Testis (tissue), 3 donors: ENCODE data around the gene TAS1R1. TPM values are rescaled to one million over a fixed set of nuclear protein-coding genes. Genes with fewer than 3 reads are reported as not detected.

Source experiments
- DNase-seq: peaks from one replicate; pipeline ENCODE4 v3.0.0-alpha.2; 2019
- H3K27ac ChIP-seq, 2 donors: fragments of 200-600 bp; sonication (generic); one replicate each; pipeline ENCODE4 v1.5.1; 2019
- H3K27me3 ChIP-seq: fragments of 200-600 bp; sonication (generic); one replicate; pipeline ENCODE4 v1.5.1; 2019
- H3K36me3 ChIP-seq: fragments of 200-600 bp; sonication (generic); one replicate; pipeline ENCODE4 v1.5.1; 2017; ENCODE audit warnings: low read depth; ENCODE audit errors: missing control alignments
- H3K4me1 ChIP-seq: fragments of 200-600 bp; sonication (generic); one replicate; pipeline ENCODE4 v1.5.1; 2019
- H3K4me3 ChIP-seq, 2 donors: fragments of 200-600 bp; sonication (generic); one replicate each; pipeline ENCODE4 v1.5.1; 2017 to 2019
- H3K9me3 ChIP-seq: fragments of 200-600 bp; sonication (generic); one replicate; pipeline ENCODE4 v1.5.1; 2017
- POLR2A ChIP-seq: fragments of 450-650 bp; IDR thresholded peaks from one replicate; pipeline ENCODE4 v1.6.1; 2017; ENCODE audit warnings: antibody characterized with exemption, mild to moderate bottlenecking, moderate library complexity
- WGBS, 2 donors: methylation state at CpG; one replicate each; pipeline ENCODE4 v1.1.5; 2018; 5-methylcytosine and 5-hydroxymethylcytosine counted together
- intact Hi-C: fragments of 100-400 bp; cut with DNase I; formaldehyde crosslinking; loops from one replicate; pipeline ENCODE4 v1.15.1; 2023; ENCODE audit warnings: low total_unique reads
- polyA plus RNA-seq: library from polyadenylated mRNA; stranded (reverse); fragments of 350-450 nt; fragmentation: Illumina TruSeq; extraction: RNeasy Lipid Tissue Mini Kit (QIAGEN cat#74804); gene quantifications from one replicate; pipeline ENCODE4 v1.2.3, GENCODE V29; 2014; ENCODE audit warnings: low read depth, low replicate concordance; ENCODE audit not compliant: insufficient read depth
- total RNA-seq, 2 donors: library from RNA; depleted of rRNA; stranded (reverse); fragments of >200 nt; gene quantifications; one replicate each; pipeline ENCODE4 v1.2.3, GENCODE V29; 2016
- TF ChIP-seq, protein P1 (sequence below), 3 experiments: fragments of 450-650 bp in 2 of 3; fragments of 200-600 bp in 1 of 3; sonication (generic) in 1 of 3; IDR thresholded peaks; one replicate each; pipeline ENCODE4 v1.5.1; 2016 to 2019; ENCODE audit warnings: antibody characterized with exemption in 3 of 3, mild to moderate bottlenecking in 2 of 3, moderate library complexity in 1 of 3

The TAS1R1 gene
- total and polyA plus RNA-seq, 3 donors from 2014 or later, result 5.1 to 5.6 (median 5.3) TPM

DNA sequence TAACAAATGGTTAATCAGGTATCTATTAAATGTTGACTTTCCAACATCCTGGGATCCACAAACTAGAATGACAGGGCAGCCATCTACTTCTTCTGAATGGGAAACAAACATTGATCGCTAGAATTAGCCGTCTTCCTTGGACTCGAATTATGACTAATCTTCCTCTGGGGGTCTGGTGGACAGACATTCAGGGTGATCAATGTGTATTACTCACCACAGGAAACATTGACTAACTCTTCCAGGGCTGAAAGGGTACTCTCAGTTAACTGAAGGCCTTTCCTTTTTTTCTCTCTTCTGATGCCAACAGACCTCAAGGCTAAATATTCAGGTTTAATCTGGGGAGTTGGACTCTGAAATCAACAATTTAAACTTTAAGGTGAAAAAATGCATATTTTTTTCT lies 10.3 kb upstream of the TAS1R1 start:
- H3K36me3 ChIP-seq, result no peaks in the 10 kb centered on the region
- 87 to 90% methylated on average over 3 of the region's 3 CpGs for WGBS, 2 donors

DNA sequence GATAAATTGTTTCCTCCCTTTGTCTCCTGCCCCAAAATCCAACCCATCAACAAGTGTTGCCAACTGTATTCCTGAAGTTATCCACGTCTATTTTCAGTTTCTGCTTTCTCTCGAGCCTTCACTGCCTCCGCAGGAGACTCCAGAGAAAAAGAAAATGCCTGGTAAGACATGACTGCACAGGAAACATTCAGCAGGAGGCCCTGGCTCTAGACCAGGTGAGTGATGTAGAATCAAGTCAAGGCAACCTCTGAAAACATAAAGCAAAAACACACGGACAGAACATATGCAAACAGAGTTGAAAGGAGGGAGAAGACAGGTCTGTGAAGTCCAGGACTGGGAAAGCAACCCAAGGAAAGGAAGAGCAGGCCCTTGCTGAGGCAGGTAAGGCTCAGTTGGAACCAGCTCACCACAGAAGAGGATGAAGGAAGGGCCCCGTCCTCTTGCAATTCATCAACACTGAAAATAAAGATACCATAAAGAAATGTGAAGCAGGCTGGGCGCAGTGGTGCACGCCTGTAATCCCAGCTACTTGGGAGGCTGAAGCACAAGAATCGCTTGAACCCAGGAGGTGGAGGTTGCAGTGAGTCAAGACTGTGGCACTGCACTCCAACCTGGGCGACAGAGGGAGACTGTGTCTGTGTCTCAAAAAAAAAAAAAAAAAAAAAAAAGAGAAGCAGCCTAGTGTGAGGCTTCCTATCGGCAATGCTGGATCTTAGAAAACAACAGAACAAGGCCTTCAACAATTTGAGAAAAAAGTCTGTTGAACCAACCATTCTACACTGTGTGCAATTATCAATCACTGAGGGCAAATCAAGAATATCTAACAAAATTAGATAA lies 9.6 kb upstream of the TAS1R1 start:
- H3K36me3 ChIP-seq, result no peaks in the 10 kb centered on the region
- no peak for DNase-seq
- intact Hi-C loops, result no loop called here

More for the DNA sequence above, 10.3 kb upstream of the TAS1R1 start:
- H3K27ac ChIP-seq, result no peak overlapping the region
- H3K9me3 ChIP-seq, result no peaks in the 10 kb centered on the region
- TF ChIP-seq, protein P1, sequence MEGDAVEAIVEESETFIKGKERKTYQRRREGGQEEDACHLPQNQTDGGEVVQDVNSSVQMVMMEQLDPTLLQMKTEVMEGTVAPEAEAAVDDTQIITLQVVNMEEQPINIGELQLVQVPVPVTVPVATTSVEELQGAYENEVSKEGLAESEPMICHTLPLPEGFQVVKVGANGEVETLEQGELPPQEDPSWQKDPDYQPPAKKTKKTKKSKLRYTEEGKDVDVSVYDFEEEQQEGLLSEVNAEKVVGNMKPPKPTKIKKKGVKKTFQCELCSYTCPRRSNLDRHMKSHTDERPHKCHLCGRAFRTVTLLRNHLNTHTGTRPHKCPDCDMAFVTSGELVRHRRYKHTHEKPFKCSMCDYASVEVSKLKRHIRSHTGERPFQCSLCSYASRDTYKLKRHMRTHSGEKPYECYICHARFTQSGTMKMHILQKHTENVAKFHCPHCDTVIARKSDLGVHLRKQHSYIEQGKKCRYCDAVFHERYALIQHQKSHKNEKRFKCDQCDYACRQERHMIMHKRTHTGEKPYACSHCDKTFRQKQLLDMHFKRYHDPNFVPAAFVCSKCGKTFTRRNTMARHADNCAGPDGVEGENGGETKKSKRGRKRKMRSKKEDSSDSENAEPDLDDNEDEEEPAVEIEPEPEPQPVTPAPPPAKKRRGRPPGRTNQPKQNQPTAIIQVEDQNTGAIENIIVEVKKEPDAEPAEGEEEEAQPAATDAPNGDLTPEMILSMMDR (IDR thresholded peaks at IDR 0.05), result no peak
- TF ChIP-seq POLR2A, result no peak
- intact Hi-C loops, result no loop called here
- DNase-seq, result no peak
- no peaks in the 10 kb centered on the region for H3K4me1 ChIP-seq
- H3K4me3 ChIP-seq, result no peak overlapping the region
- no peaks in the 10 kb centered on the region for H3K27me3 ChIP-seq

DNA sequence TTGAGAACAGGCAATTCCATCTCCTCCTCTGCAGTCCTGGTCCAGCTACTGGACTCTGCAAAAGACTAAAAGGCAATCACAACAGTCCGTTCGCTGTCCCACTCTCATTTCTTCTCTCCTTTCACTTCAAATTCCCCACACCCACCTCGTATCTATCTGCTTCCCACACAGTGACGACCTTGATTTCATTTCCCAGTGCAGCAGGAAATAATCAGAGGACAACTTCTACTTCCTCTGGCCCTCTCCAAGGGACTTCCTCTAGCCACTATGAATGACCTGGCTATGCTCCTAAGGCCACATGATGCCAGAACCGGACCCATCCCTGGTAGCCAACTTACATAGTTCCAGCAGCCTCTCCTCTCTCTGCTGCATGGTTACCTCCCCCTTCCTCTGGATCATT lies 8.8 kb upstream of the TAS1R1 start:
- intact Hi-C loops, result no loop called here
- Histone ChIP-seq H3K4me1 (no peaks in the 10 kb centered on the region), H3K9me3 (no peaks in the 10 kb centered on the region), H3K27ac (no peak overlapping the region), H3K36me3 (no peaks in the 10 kb centered on the region), H3K4me3 (no peak overlapping the region), H3K27me3 (no peaks in the 10 kb centered on the region)
- 49 to 53% methylated on average over 5 of the region's 5 CpGs for WGBS, 2 donors
- no peak for DNase-seq
- TF ChIP-seq, protein P1 (IDR thresholded peaks at IDR 0.05), result no peak
- TF ChIP-seq POLR2A, result no peak

More for the DNA sequence above, 9.6 kb upstream of the TAS1R1 start:
- Histone ChIP-seq H3K27ac (no peak overlapping the region), H3K27me3 (no peaks in the 10 kb centered on the region), H3K4me3 (no peak overlapping the region), H3K9me3 (no peaks in the 10 kb centered on the region), H3K4me1 (no peaks in the 10 kb centered on the region)
- no peak for TF ChIP-seq POLR2A
- 62 to 69% methylated on average over 10 of the region's 10 CpGs for whole genome bisulfite sequencing, 2 donors

DNA sequence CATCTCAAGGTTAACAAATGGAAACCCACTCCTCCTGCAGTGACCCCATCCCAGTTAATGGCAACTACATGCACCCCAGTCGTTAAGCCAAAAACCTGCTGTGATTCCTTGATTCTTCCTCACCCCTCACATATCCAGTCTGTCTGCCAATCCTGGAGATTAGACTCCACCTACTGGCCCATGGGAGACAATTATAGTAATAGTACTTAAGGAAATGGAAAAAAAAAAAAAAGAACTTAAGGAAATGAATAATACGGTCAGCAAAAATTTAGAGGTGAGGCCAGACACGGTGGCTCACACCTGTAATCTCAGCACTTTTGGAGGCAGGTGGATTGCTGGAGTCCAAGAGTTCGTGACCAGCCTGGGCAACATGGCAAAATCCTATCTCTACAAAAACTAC lies 7.8 kb upstream of the TAS1R1 start:
- intact Hi-C loops, result no loop called here
- no peaks in the 10 kb centered on the region for H3K36me3 ChIP-seq
- DNase-seq, result no peak
- no peaks in the 10 kb centered on the region for H3K9me3 ChIP-seq
- TF ChIP-seq POLR2A, result no peak
- TF ChIP-seq, protein P1 (IDR thresholded peaks at IDR 0.05), result no peak
- no peaks in the 10 kb centered on the region for H3K4me1 ChIP-seq
- 58 to 69% methylated on average over 4 of the region's 4 CpGs for WGBS, 2 donors
- no peak overlapping the region for H3K4me3 ChIP-seq
- no peak overlapping the region for H3K27ac ChIP-seq
- H3K27me3 ChIP-seq, result no peaks in the 10 kb centered on the region

DNA sequence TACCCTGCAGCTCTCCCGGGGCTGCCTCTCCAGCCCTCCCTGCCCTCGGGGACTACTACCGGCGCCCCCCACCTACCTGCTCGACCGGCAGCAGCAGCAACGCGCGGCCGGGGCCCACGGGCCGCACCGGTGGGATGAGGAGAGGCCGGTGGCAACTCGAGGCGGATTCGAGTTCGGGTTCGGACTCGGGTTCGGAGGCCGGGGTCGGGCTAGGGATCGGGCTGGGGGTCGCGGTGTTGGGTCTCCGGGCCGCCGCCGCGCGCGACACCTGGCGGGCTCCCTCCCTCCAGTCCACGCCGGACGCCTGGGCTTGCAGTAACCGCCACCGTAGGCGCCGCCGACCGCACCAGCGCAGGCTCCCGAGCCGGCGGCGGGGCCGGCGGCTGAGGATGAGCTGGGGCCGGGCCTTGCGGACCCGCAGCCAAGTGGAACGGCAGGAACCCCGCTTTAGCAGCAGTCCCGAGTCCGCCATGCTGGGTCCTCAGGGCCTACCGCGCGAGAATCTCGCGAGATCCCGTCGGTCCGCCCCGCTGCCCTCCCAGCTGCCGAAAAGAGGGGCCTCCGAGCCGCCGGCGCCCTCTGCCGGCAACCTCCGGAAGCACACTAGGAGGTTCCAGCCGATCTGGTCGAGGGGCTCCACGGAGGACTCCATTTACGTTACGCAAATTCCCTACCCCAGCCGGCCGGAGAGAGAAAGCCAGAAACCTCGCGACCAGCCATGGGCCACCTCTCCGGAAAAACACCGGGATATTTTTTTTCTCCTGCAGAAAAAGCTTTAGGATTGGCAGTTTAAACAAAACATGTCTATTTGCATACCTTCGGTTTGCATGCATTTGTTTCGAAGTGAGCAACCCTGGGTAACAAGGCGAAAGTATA lies 838 bp upstream of the TAS1R1 start, which contains the start of gene NOL9:
TSS of gene NOL9 (minus strand) at position 483 of the 876 bp plus-strand sequence. CDS start at position 472, 11 bp downstream.
- TF ChIP-seq, protein P1 (IDR thresholded peaks at IDR 0.05), result peak; percentile 94 to 99 (median 98)
- TF ChIP-seq POLR2A, result no peak
- peak within 1 kb of the TSS; percentile 96 to 97 for H3K4me3 ChIP-seq
- no peaks in the 10 kb centered on the region for H3K9me3 ChIP-seq
- H3K36me3 ChIP-seq, result no peaks in the 10 kb centered on the region
- H3K4me1 ChIP-seq, result peaks cover 21% of the 10 kb centered on the region
- H3K27me3 ChIP-seq, result no peaks in the 10 kb centered on the region
- 2 to 5% methylated on average over 23 to 84 of the region's 87 CpGs for WGBS, 2 donors
- intact Hi-C loops, result no loop called here
- H3K27ac ChIP-seq, result peak within 1 kb of the TSS; percentile 74 to 77
- peak; percentile 95 for DNase-seq
